Left colon (tissue), 2 donors: ENCODE results near the gene ROPN1. TPM values are rescaled to one million over a fixed set of nuclear protein-coding genes. Genes with fewer than 3 reads are reported as not detected.

ENCODE experiments used
- total RNA-seq, 2 donors: library from RNA; stranded (reverse); fragmentation: NEBNext Ultra II Directional; extraction: Animal tissue kit (Norgen Biotek cat#: 25700); gene quantifications; one replicate each; pipeline ENCODE4 v1.2.1, GENCODE V29; 2021
- donor health status: DM: no; HTN: no; CAD: no.
- donor health status: DM: yes; HTN: yes; CAD: no.

ROPN1 gene
- total RNA-seq, 2 donors from 2014 or later: 2.0 to 3.2 TPM

Other genes with a start within 250 kb of the ROPN1 start
- gene MYLK, start 107.8 kb downstream of the ROPN1 start, total RNA-seq: 100 to 1,000 TPM in 1 of 2 donors, 10 to 100 TPM in 1; 99.0 to 240 TPM
- gene CCDC14, start 30.9 kb downstream of the ROPN1 start, total RNA-seq: 10 to 100 TPM; 63.6 to 73.7 TPM
- gene KALRN, start 41.2 kb upstream of the ROPN1 start, total RNA-seq: 10 to 100 TPM; 64.7 to 74.3 TPM